PC-3 (cell line): Measurements from ENCODE around the gene MIA. TPM values are rescaled to one million over a fixed set of nuclear protein-coding genes. Genes with fewer than 3 reads are reported as not detected.
"Not testable (repeated sequence)": the region's sequence is repeated elsewhere in the genome, so short reads cannot be mapped to it uniquely, and the experiment has no call there.

Experiments used
- ATAC-seq: fragments of 200-7000 bp; cut with Tn5 transposase; 2 replicates; pipeline ENCODE4 v1.9.1; 2020; ENCODE audit warnings: mild to moderate bottlenecking, moderate library complexity
- BruUV-seq: library from RNA; stranded (reverse); fragments of 400-500 nt; replicated peaks from 2 replicates; lab custom pipeline; 2021; lab: Mats Ljungman, UMichigan
- CTCF ChIA-PET: fragments of 300-600 bp; sonication (Branson Sonifier 250); formaldehyde crosslinking; loops from one replicate; lab custom pipeline; 2022; ENCODE audit warnings: antibody characterized with exemption; lab: Charles Lee
- POLR2A ChIA-PET: fragments of 300-600 bp; sonication (Branson Sonifier 250); formaldehyde crosslinking; loops from one replicate; lab custom pipeline; 2022; ENCODE audit warnings: antibody characterized with exemption; ENCODE audit not compliant: unreplicated experiment; lab: Charles Lee
- DNase-seq: peaks from one replicate; pipeline ENCODE4 v3.0.0-alpha.2; 2015
- H2AFZ ChIP-seq: fragments of 300-600 bp; sonication (generic); 2 replicates; pipeline ENCODE4 v1.6.0; 2016; ENCODE audit warnings: antibody characterized with exemption, low read length
- H3F3A ChIP-seq: fragments of 300-600 bp; sonication (generic); one replicate; pipeline ENCODE4 v1.6.0; 2017; ENCODE audit warnings: antibody characterized with exemption, low read length, control low read depth, mild to moderate bottlenecking; ENCODE audit not compliant: unreplicated experiment
- H3K27ac ChIP-seq: fragments of 300-600 bp; sonication (generic); 2 replicates; pipeline ENCODE4 v1.5.1; 2016; ENCODE audit warnings: mild to moderate bottlenecking, low read length
- H3K27me3 ChIP-seq: fragments of 300-600 bp; sonication (generic); 2 replicates; pipeline ENCODE4 v1.6.1; 2016; ENCODE audit warnings: low read length, mixed read lengths
- H3K36me3 ChIP-seq: fragments of 300-600 bp; sonication (generic); 2 replicates; pipeline ENCODE4 v1.6.1; 2016; ENCODE audit warnings: low read depth, mixed run types, low read length, mixed read lengths
- H3K4me1 ChIP-seq: fragments of 300-600 bp; sonication (generic); 2 replicates; pipeline ENCODE4 v1.5.1; 2016; ENCODE audit warnings: low read length; ENCODE audit not compliant: insufficient read depth
- H3K4me2 ChIP-seq: fragments of 300-600 bp; sonication (generic); 2 replicates; pipeline ENCODE4 v1.6.0; 2016; ENCODE audit warnings: low read length
- H3K4me3 ChIP-seq: fragments of 300-600 bp; sonication (generic); 2 replicates; pipeline ENCODE4 v1.5.1; 2016; ENCODE audit warnings: mild to moderate bottlenecking, low read length, mixed read lengths
- H3K79me2 ChIP-seq: fragments of 300-600 bp; sonication (generic); 2 replicates; pipeline ENCODE4 v1.6.1; 2017; ENCODE audit warnings: low read length, mixed read lengths
- H3K9ac ChIP-seq: fragments of 300-600 bp; sonication (generic); 2 replicates; pipeline ENCODE4 v1.6.0; 2016; ENCODE audit warnings: mild to moderate bottlenecking, low read length
- H3K9me2 ChIP-seq: fragments of 300-600 bp; sonication (generic); replicated peaks from 2 replicates; pipeline ENCODE4 v1.6.1; 2016; ENCODE audit warnings: mixed run types, low read length, mixed read lengths
- H3K9me3 ChIP-seq: fragments of 300-600 bp; sonication (generic); 2 replicates; pipeline ENCODE4 v1.6.1; 2016; ENCODE audit warnings: low read length, mixed read lengths
- H4K20me1 ChIP-seq: fragments of 300-600 bp; sonication (generic); 2 replicates; pipeline ENCODE4 v1.6.1; 2016; ENCODE audit warnings: low read length, mixed read lengths
- intact Hi-C: fragments of 100-400 bp; cut with micrococcal nuclease; formaldehyde crosslinking; loops from 2 replicates; pipeline ENCODE4 v1.9.0; 2023
- total RNA-seq: library from RNA; depleted of rRNA; stranded (reverse); fragments of >200 nt; gene quantifications from 2 replicates; pipeline ENCODE4 v1.2.3, GENCODE V29; 2014; rRNA removed

The MIA gene
- total RNA-seq, 1 experiment from 2014 or later, result not detected

- H3K9me2 ChIP-seq, BruUV-seq, H3K4me1 ChIP-seq, H3K27me3 ChIP-seq, H2AFZ ChIP-seq, intact Hi-C loops, H3K9ac ChIP-seq, H3K4me2 ChIP-seq, H3K36me3 ChIP-seq, H4K20me1 ChIP-seq, ATAC-seq, H3K27ac ChIP-seq, POLR2A ChIA-PET, H3K4me3 ChIP-seq, H3K9me3 ChIP-seq, H3K79me2 ChIP-seq, H3F3A ChIP-seq, CTCF ChIA-PET, DNase-seq: not testable (repeated sequence)
These were observed 50.3 kb downstream of the MIA start for GRCh38 chr19:40825460-40826095.

GRCh38 chr19:40826312-40826698 lies 51.0 kb downstream of the MIA start:
- POLR2A ChIA-PET, CTCF ChIA-PET, H3K4me3 ChIP-seq, H4K20me1 ChIP-seq, H3K9ac ChIP-seq, H3K36me3 ChIP-seq, H3K4me1 ChIP-seq, H2AFZ ChIP-seq, BruUV-seq, H3K79me2 ChIP-seq, H3K9me3 ChIP-seq, H3K4me2 ChIP-seq, H3F3A ChIP-seq, intact Hi-C loops, DNase-seq, H3K27me3 ChIP-seq, H3K27ac ChIP-seq, H3K9me2 ChIP-seq, ATAC-seq: not testable (repeated sequence)

DNA sequence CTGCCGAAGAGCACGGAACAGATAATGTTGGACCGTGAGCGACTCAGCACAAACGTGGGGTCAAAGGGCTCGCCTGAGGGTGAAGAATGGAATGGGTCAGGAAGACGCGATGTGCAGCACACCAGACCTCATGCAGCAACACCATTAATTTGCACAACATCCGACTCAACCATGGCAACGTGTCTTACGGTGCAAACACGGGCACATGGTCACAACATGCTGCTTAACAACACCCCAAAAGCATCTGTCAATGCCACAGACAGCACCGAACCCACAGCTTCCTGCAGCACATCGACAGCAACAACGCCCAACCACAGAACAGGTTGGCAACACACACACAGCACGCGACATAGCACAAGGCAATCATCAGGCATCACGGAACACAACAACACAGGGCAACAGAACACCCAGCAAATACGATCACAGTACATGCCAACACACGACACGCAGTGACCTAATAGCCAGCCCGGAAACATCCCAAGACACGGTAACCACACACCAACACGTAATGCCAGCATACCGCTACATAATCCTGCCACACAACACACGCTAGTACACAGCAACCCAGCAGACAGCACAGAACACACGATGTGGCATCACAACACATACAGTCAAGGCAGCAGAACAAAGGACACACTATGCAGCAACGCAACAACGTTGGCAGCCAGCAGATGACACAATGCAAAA lies 51.5 kb downstream of the MIA start:
- H3K9me3 ChIP-seq, ATAC-seq, H3K36me3 ChIP-seq, POLR2A ChIA-PET, H3K4me2 ChIP-seq, H3K9me2 ChIP-seq, H3K4me1 ChIP-seq, H3K79me2 ChIP-seq, DNase-seq, intact Hi-C loops, CTCF ChIA-PET, H3K4me3 ChIP-seq, H3F3A ChIP-seq, H3K9ac ChIP-seq, H3K27me3 ChIP-seq, H3K27ac ChIP-seq, BruUV-seq, H2AFZ ChIP-seq, H4K20me1 ChIP-seq: not testable (repeated sequence)

Other genes starting within 250 kb of the MIA start
- gene SHKBP1, start 198.6 kb upstream of the MIA start, total RNA-seq, result 43.0 and 63.2 TPM in 2 replicates
- 8.9 and 16.7 TPM in 2 replicates for gene LTBP4, start 174.2 kb upstream of the MIA start, total RNA-seq
- gene NUMBL, start 84.9 kb upstream of the MIA start, total RNA-seq, result 14.5 and 21.4 TPM in 2 replicates
- gene COQ8B, start 58.6 kb upstream of the MIA start, total RNA-seq, result 17.2 and 19.5 TPM in 2 replicates
- gene ITPKC, start 58.4 kb upstream of the MIA start, total RNA-seq, result 28.4 and 44.2 TPM in 2 replicates
- gene ACTMAP, start 25.0 kb upstream of the MIA start, total RNA-seq, result 0.40 and 0.86 TPM in 2 replicates
- gene SNRPA, start 24.3 kb upstream of the MIA start, total RNA-seq, result 207 and 243 TPM in 2 replicates
- gene RAB4B, start 2.7 kb downstream of the MIA start, total RNA-seq, result 7.4 and 13.9 TPM in 2 replicates
- gene EGLN2, start 23.7 kb downstream of the MIA start, total RNA-seq, result 36.6 and 58.9 TPM in 2 replicates
- not detected in 2 replicates for gene CYP2A6, start 74.9 kb downstream of the MIA start, total RNA-seq
- not detected in 2 replicates for gene CYP2A7, start 106.7 kb downstream of the MIA start, total RNA-seq
- gene CYP2B6, start 215.8 kb downstream of the MIA start, total RNA-seq, result not detected in 2 replicates